GM12878 (cell line): Measurements from ENCODE around the gene ZNF512B. TPM values are rescaled to one million over a fixed set of nuclear protein-coding genes. Genes with fewer than 3 reads are reported as not detected.
A peak's percentile ranks its signal among the peaks of the same experiment; 100 is the strongest.

Source experiments
- BHLHE40 ChIP-seq, 2 experiments: fragments of 450-650 bp in 1 of 2; IDR thresholded peaks; 2 replicates each; pipeline ENCODE4 v1.6.1; 2011 to 2017; ENCODE audit warnings: low read depth in 2 of 2, borderline replicate concordance in 1 of 2, improper control_type of control experiment in 1 of 2, low read length in 1 of 2, mild to moderate bottlenecking in 1 of 2
- BMI1 ChIP-seq: fragments of 450-650 bp; IDR thresholded peaks from 2 replicates; pipeline ENCODE4 v1.6.1; 2016; ENCODE audit warnings: mild to moderate bottlenecking, moderate library complexity, borderline replicate concordance
- MTA2 ChIP-seq: fragments of 450-650 bp; IDR thresholded peaks from 2 replicates; pipeline ENCODE4 v1.6.1; 2016; ENCODE audit warnings: low read depth, mild to moderate bottlenecking, moderate library complexity
- PAX5 ChIP-seq: IDR thresholded peaks from 2 replicates; pipeline ENCODE4 v1.6.1; 2011; ENCODE audit warnings: low read depth, low read length, borderline replicate concordance
- RAD21 ChIP-seq: IDR thresholded peaks from 2 replicates; pipeline ENCODE4 v1.6.1; 2011; ENCODE audit warnings: mild to moderate bottlenecking, low read depth, low read length, moderate library complexity; ENCODE audit not compliant: insufficient read depth
- RFX5 ChIP-seq: IDR thresholded peaks from 2 replicates; pipeline ENCODE4 v1.6.1; 2011; ENCODE audit warnings: low read depth, low read length, improper control_type of control experiment
- SMARCA5 ChIP-seq: fragments of 450-650 bp; IDR thresholded peaks from 2 replicates; pipeline ENCODE4 v1.6.1; 2017; ENCODE audit warnings: mild to moderate bottlenecking
- TAF1 ChIP-seq: IDR thresholded peaks from 2 replicates; pipeline ENCODE4 v1.6.1; 2011; ENCODE audit warnings: mild to moderate bottlenecking, low read depth, low read length, borderline replicate concordance
- polyA plus RNA-seq, 11 experiments: library from polyadenylated mRNA; depleted of rRNA in 4 of 11; unstranded in 6 of 11; stranded (reverse) in 5 of 11; fragments of >200 nt; fragmentation: Nextera tagmentation in 4 of 11; fragmentation: Illumina TruSeq in 1 of 11; extraction: Ambion mirVana in 4 of 11; extraction: Trizol in 1 of 11; gene quantifications; 1 replicate in 1 of 11; 2 replicates in 10 of 11; pipeline versions ENCODE4 v1.2.1 to v1.2.3, GENCODE V29; 2011 to 2016; ENCODE audit warnings: inconsistent platforms in 2 of 11, missing spikeins in 2 of 11, low read depth in 1 of 11
- total RNA-seq, 4 experiments: library from RNA; depleted of rRNA in 3 of 4; stranded (reverse); fragments of >200 nt in 3 of 4; fragmentation: Illumina TruSeq in 1 of 4; extraction: Trizol in 1 of 4; gene quantifications; 2 replicates each; pipeline versions ENCODE4 v1.2.1 to v1.2.3, GENCODE V29; 2013 to 2021
- TF ChIP-seq, protein P1 (sequence below): fragments of 150-350 bp; IDR thresholded peaks from 2 replicates; pipeline ENCODE4 v1.6.1; 2016; ENCODE audit warnings: low read depth, low read length
- TF ChIP-seq, protein P2 (sequence below): fragments of 450-650 bp; IDR thresholded peaks from 2 replicates; pipeline ENCODE4 v1.6.1; 2017; ENCODE audit warnings: mild to moderate bottlenecking, moderate library complexity
- TF ChIP-seq, protein P3 (sequence below): fragments of 450-650 bp; IDR thresholded peaks from 2 replicates; pipeline ENCODE4 v1.6.1; 2016; ENCODE audit warnings: mild to moderate bottlenecking
- TF ChIP-seq, protein P4 (sequence below): IDR thresholded peaks from 2 replicates; pipeline ENCODE4 v1.6.1; 2012; ENCODE audit warnings: low read depth, low read length, improper control_type of control experiment
- TF ChIP-seq, protein P5 (sequence below): fragments of 450-650 bp; IDR thresholded peaks from 2 replicates; pipeline ENCODE4 v1.6.1; 2017; ENCODE audit warnings: borderline replicate concordance
- TF ChIP-seq, protein P6 (sequence below): IDR thresholded peaks from 2 replicates; pipeline ENCODE4 v1.6.1; 2012; ENCODE audit warnings: mild to moderate bottlenecking, low read depth, low read length

Gene ZNF512B
- total and polyA plus RNA-seq, 10 of the 15 experiments (the other 5 are each of a cell fraction or from before 2014, with no cell fraction given): 0.06 to 23.9 (median 4.0) TPM

DNA sequence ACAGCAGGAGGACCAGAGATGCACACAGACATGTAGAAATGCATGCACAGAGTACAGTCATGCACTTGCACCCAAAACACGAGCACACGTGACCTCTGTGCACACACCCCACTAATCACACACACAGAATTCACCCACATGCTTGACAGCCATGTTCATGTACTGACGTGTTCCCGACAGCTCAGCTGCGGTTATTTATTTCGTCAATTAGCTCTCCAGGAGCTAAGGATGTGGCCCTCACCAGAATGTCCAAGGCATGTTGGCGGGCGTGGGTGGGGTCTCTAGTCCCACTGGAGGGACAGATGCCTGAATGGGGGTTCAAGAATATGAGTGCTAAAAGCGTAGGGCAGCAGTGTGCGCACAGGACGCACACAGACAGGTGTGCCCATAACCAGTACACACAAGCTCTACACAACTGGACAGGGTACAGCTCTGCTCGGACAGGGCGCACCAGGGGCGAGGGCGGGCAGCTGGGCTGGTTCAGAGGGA lies 10.6 kb upstream of the ZNF512B start (continued):
- TF ChIP-seq, protein P1, sequence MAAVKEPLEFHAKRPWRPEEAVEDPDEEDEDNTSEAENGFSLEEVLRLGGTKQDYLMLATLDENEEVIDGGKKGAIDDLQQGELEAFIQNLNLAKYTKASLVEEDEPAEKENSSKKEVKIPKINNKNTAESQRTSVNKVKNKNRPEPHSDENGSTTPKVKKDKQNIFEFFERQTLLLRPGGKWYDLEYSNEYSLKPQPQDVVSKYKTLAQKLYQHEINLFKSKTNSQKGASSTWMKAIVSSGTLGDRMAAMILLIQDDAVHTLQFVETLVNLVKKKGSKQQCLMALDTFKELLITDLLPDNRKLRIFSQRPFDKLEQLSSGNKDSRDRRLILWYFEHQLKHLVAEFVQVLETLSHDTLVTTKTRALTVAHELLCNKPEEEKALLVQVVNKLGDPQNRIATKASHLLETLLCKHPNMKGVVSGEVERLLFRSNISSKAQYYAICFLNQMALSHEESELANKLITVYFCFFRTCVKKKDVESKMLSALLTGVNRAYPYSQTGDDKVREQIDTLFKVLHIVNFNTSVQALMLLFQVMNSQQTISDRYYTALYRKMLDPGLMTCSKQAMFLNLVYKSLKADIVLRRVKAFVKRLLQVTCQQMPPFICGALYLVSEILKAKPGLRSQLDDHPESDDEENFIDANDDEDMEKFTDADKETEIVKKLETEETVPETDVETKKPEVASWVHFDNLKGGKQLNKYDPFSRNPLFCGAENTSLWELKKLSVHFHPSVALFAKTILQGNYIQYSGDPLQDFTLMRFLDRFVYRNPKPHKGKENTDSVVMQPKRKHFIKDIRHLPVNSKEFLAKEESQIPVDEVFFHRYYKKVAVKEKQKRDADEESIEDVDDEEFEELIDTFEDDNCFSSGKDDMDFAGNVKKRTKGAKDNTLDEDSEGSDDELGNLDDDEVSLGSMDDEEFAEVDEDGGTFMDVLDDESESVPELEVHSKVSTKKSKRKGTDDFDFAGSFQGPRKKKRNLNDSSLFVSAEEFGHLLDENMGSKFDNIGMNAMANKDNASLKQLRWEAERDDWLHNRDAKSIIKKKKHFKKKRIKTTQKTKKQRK: no peak
- TF ChIP-seq, protein P2, sequence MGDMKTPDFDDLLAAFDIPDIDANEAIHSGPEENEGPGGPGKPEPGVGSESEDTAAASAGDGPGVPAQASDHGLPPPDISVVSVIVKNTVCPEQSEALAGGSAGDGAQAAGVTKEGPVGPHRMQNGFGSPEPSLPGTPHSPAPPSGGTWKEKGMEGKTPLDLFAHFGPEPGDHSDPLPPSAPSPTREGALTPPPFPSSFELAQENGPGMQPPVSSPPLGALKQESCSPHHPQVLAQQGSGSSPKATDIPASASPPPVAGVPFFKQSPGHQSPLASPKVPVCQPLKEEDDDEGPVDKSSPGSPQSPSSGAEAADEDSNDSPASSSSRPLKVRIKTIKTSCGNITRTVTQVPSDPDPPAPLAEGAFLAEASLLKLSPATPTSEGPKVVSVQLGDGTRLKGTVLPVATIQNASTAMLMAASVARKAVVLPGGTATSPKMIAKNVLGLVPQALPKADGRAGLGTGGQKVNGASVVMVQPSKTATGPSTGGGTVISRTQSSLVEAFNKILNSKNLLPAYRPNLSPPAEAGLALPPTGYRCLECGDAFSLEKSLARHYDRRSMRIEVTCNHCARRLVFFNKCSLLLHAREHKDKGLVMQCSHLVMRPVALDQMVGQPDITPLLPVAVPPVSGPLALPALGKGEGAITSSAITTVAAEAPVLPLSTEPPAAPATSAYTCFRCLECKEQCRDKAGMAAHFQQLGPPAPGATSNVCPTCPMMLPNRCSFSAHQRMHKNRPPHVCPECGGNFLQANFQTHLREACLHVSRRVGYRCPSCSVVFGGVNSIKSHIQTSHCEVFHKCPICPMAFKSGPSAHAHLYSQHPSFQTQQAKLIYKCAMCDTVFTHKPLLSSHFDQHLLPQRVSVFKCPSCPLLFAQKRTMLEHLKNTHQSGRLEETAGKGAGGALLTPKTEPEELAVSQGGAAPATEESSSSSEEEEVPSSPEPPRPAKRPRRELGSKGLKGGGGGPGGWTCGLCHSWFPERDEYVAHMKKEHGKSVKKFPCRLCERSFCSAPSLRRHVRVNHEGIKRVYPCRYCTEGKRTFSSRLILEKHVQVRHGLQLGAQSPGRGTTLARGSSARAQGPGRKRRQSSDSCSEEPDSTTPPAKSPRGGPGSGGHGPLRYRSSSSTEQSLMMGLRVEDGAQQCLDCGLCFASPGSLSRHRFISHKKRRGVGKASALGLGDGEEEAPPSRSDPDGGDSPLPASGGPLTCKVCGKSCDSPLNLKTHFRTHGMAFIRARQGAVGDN: no peak
- TF ChIP-seq TAF1: no peak
- TF ChIP-seq BHLHE40 (IDR thresholded peaks at IDR 0.05; ENCODE audit: borderline replicate concordance in 1 of 2, low read depth in 2 of 2, low read length in 1 of 2): peak; percentile 67 to 89; a peak in 3 of 4 replicates
- TF ChIP-seq SMARCA5: peak; percentile 52; the same call in 1 of the 2 replicates
- TF ChIP-seq MTA2: peak; percentile 24; the same call in 1 of the 2 replicates
- TF ChIP-seq, protein P3, sequence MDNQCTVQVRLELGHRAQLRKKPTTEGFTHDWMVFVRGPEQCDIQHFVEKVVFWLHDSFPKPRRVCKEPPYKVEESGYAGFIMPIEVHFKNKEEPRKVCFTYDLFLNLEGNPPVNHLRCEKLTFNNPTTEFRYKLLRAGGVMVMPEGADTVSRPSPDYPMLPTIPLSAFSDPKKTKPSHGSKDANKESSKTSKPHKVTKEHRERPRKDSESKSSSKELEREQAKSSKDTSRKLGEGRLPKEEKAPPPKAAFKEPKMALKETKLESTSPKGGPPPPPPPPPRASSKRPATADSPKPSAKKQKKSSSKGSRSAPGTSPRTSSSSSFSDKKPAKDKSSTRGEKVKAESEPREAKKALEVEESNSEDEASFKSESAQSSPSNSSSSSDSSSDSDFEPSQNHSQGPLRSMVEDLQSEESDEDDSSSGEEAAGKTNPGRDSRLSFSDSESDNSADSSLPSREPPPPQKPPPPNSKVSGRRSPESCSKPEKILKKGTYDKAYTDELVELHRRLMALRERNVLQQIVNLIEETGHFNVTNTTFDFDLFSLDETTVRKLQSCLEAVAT: peak; percentile 70
- TF ChIP-seq, protein P4, sequence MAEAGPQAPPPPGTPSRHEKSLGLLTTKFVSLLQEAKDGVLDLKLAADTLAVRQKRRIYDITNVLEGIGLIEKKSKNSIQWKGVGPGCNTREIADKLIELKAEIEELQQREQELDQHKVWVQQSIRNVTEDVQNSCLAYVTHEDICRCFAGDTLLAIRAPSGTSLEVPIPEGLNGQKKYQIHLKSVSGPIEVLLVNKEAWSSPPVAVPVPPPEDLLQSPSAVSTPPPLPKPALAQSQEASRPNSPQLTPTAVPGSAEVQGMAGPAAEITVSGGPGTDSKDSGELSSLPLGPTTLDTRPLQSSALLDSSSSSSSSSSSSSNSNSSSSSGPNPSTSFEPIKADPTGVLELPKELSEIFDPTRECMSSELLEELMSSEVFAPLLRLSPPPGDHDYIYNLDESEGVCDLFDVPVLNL: no peak
- TF ChIP-seq, protein P5, sequence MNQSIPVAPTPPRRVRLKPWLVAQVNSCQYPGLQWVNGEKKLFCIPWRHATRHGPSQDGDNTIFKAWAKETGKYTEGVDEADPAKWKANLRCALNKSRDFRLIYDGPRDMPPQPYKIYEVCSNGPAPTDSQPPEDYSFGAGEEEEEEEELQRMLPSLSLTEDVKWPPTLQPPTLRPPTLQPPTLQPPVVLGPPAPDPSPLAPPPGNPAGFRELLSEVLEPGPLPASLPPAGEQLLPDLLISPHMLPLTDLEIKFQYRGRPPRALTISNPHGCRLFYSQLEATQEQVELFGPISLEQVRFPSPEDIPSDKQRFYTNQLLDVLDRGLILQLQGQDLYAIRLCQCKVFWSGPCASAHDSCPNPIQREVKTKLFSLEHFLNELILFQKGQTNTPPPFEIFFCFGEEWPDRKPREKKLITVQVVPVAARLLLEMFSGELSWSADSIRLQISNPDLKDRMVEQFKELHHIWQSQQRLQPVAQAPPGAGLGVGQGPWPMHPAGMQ: no peak
- TF ChIP-seq RAD21: no peak
- TF ChIP-seq, protein P6, sequence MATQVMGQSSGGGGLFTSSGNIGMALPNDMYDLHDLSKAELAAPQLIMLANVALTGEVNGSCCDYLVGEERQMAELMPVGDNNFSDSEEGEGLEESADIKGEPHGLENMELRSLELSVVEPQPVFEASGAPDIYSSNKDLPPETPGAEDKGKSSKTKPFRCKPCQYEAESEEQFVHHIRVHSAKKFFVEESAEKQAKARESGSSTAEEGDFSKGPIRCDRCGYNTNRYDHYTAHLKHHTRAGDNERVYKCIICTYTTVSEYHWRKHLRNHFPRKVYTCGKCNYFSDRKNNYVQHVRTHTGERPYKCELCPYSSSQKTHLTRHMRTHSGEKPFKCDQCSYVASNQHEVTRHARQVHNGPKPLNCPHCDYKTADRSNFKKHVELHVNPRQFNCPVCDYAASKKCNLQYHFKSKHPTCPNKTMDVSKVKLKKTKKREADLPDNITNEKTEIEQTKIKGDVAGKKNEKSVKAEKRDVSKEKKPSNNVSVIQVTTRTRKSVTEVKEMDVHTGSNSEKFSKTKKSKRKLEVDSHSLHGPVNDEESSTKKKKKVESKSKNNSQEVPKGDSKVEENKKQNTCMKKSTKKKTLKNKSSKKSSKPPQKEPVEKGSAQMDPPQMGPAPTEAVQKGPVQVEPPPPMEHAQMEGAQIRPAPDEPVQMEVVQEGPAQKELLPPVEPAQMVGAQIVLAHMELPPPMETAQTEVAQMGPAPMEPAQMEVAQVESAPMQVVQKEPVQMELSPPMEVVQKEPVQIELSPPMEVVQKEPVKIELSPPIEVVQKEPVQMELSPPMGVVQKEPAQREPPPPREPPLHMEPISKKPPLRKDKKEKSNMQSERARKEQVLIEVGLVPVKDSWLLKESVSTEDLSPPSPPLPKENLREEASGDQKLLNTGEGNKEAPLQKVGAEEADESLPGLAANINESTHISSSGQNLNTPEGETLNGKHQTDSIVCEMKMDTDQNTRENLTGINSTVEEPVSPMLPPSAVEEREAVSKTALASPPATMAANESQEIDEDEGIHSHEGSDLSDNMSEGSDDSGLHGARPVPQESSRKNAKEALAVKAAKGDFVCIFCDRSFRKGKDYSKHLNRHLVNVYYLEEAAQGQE: no peak
- TF ChIP-seq BMI1: no peak
- TF ChIP-seq RFX5: no peak
- 0 out of 2 replicates have a peak, but pooled peaks have one; percentile 3 for TF ChIP-seq PAX5
